ENCODE measurements around the gene ARHGAP27.

ARHGAP27 gene

DNA sequence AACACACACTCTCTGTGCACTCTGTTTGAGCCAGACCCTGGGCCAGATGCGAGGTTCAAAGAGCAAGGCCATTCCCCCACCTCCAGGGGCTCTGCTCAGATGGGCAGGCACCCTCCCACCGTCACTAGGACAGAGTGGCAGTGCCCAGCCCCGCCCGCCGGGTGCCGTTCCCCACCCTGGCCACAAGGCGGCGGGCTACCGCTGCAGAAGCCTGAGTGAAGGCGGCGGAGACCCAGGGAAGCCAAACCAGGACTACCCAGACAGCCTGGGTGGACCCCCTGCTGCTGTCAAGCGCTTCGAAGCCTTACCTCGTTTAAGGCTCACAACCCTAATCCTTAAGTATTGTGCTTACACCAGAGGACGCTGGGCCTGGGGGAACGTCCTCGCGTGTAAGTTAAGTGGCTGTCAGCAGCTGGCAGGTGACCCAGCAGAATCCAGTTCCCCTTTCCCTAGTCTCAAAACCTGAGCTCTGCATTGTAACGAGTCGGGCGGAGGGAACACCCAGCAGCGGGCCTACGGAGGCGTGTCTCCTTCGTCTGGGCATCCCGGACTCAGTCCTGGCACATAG lies 4.5 kb downstream of the ARHGAP27 start:
- no peaks in the 10 kb centered on the region for H3K27me3 ChIP-seq
- H3K27ac ChIP-seq = peak overlapping the region; percentile 96
- TF ChIP-seq, protein P1, sequence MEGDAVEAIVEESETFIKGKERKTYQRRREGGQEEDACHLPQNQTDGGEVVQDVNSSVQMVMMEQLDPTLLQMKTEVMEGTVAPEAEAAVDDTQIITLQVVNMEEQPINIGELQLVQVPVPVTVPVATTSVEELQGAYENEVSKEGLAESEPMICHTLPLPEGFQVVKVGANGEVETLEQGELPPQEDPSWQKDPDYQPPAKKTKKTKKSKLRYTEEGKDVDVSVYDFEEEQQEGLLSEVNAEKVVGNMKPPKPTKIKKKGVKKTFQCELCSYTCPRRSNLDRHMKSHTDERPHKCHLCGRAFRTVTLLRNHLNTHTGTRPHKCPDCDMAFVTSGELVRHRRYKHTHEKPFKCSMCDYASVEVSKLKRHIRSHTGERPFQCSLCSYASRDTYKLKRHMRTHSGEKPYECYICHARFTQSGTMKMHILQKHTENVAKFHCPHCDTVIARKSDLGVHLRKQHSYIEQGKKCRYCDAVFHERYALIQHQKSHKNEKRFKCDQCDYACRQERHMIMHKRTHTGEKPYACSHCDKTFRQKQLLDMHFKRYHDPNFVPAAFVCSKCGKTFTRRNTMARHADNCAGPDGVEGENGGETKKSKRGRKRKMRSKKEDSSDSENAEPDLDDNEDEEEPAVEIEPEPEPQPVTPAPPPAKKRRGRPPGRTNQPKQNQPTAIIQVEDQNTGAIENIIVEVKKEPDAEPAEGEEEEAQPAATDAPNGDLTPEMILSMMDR (IDR thresholded peaks at IDR 0.05) = peak; percentile 99
- peak overlapping the region; percentile 63 to 67 for H3K4me3 ChIP-seq (ENCODE audit: low read depth in 1 of 2, low read length in 1 of 2)
- no peaks in the 10 kb centered on the region for H3K9me3 ChIP-seq
- H3K36me3 ChIP-seq = peaks cover 33% of the 10 kb centered on the region
- H3K4me1 ChIP-seq (ENCODE audit: control insufficient read depth in 1 of 2, insufficient read depth in 1 of 2, low read depth in 1 of 2, low read length in 1 of 2) = peaks cover 62 to 76% of the 10 kb centered on the region in 2 experiments

DNA sequence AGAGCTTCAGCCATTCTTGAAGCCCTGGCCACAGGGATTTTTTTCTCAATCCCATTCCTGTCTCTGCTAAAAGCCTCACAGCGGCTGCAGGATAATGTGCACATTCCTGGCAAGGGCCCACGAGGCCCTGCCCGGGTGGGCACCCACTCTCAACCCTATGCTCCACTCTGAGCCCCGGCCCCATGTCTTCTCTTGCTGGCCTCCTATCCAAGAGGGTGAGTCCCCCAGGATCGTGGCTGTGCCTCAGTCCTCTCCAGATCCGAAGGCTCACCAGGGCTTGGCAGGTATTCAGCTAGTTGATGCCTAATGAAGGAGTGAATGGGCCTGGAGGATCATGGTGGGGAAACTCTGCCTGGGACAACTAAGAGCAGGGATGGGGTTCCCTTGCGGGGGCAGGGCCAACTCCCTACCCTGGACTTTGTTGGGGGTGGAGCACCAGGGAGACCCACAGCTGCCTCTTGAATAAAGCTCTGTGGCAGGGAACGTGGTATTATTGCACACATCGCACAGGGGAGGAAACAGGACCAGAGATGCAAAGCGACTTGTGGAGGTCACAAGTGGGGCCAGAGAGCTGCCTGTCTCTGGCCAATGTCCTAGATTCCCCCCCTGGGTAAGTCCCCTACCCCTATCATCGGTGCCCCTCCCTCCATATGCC lies 5.4 kb downstream of the ARHGAP27 start:
- Histone ChIP-seq H3K9me3 (no peaks in the 10 kb centered on the region), H3K4me1 (ENCODE audit: control insufficient read depth in 1 of 2, insufficient read depth in 1 of 2, low read depth in 1 of 2, low read length in 1 of 2) (peaks cover 57 to 68% of the 10 kb centered on the region in 2 experiments), H3K4me3 (ENCODE audit: low read depth in 1 of 2, low read length in 1 of 2) (peak overlapping the region; percentile 63 to 67), H3K27ac (peak overlapping the region; percentile 96), H3K27me3 (no peaks in the 10 kb centered on the region), H3K36me3 (peaks cover 33% of the 10 kb centered on the region)
- TF ChIP-seq, protein P1 (IDR thresholded peaks at IDR 0.05) = no peak

DNA sequence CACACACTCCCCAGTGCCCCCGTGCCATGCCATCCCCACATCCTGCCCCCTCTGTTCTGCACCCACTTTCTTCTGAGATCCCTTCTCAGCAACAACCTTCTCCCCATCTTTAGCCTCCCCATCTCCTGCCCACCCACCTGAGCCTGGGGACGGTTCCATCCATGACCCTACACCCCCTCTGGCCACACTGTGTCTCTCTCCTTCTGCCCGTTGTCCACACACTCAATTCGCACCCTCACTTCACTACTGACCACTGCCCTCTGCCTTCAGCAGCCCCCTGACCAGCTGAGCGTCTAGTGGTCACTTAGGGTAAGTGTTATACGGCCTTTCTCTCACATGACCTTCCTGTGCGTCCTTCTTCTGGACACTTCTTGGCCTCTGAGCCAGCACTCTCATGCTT lies 6.1 kb downstream of the ARHGAP27 start:
- TF ChIP-seq, protein P1 (IDR thresholded peaks at IDR 0.05) = no peak
- Histone ChIP-seq H3K27me3 (no peaks in the 10 kb centered on the region), H3K4me1 (ENCODE audit: control insufficient read depth in 1 of 2, insufficient read depth in 1 of 2, low read depth in 1 of 2, low read length in 1 of 2) (peaks cover 57 to 67% of the 10 kb centered on the region in 2 experiments), H3K9me3 (no peaks in the 10 kb centered on the region), H3K36me3 (peaks cover 37% of the 10 kb centered on the region), H3K27ac (peak overlapping the region; percentile 96), H3K4me3 (ENCODE audit: low read depth in 1 of 2, low read length in 1 of 2) (no peak overlapping the region)

DNA sequence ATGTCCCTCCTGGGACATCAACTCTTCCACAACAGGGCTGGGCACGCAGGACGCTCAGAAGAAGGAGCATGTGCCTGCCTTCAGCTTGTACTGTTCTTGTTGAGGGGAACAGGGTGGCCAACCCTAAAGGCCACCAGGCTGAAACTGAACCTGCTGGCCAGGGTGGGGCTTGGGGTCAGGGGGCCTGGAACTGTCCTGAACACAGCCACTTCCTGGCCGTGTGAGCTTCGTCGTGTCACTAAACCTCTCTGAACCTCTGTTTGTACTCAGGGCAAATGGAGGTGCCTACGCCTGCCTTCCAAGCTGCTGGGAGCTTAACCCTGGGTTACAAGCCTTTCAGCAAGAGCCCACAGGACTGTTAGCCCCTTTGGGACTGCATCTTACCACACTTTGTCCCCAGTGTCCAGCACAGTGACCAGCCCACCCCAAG lies 6.7 kb downstream of the ARHGAP27 start:
- no peaks in the 10 kb centered on the region for H3K27me3 ChIP-seq
- peaks cover 53 to 61% of the 10 kb centered on the region in 2 experiments for H3K4me1 ChIP-seq (ENCODE audit: control insufficient read depth in 1 of 2, insufficient read depth in 1 of 2, low read depth in 1 of 2, low read length in 1 of 2)
- H3K9me3 ChIP-seq = no peaks in the 10 kb centered on the region
- no peak overlapping the region for H3K4me3 ChIP-seq (ENCODE audit: low read depth in 1 of 2, low read length in 1 of 2)
- H3K27ac ChIP-seq = peak overlapping the region; percentile 96
- H3K36me3 ChIP-seq = peaks cover 35% of the 10 kb centered on the region
- TF ChIP-seq, protein P1 (IDR thresholded peaks at IDR 0.05) = no peak

DNA sequence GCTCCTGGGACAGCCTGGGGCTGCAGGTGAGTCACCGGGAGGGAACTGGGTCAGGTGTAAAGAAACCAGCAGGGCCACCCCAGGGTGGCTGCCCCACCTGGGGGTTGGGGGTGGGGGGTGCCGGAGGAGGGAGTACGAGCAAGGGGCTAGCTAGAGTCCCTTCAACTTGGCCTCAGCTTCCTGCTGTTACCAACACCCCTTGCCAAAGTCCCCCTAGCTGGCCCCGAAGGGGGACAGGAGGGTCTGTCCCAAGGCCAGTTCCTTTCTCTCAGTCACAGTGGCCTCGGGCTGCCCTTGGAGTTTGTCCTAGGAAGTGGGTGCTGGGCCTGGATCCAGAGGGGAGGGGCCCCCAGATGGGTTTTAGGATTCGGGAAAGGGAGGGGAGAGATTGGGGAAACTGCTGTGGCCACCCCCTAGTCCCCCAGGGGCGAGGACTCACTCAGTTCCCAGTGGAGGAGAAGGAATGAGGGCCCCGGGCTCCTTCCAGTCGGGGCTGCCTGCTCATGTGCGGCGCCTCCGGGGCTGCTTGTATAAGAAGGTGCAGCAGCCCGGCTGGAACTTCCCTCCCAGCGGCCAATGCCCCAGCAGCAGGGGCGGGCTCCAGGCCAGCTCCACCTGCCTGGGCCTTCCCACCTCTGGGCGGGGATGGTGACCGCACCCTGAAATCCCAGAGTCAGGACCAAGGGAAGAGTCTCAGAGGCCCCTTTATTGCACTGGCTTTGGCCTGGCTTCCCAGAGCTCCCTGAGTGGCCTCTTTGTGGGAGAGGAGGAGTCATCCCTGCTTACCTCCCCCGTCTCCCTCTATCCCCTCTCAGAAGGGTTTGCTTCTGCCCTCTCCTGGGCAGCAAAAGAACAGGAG lies 7.3 kb downstream of the ARHGAP27 start:
- H3K4me3 ChIP-seq (ENCODE audit: low read depth in 1 of 2, low read length in 1 of 2) = peak overlapping the region in 1 of 2 experiments; percentile 11
- peak overlapping the region; percentile 96 for H3K27ac ChIP-seq
- H3K27me3 ChIP-seq = no peaks in the 10 kb centered on the region
- H3K4me1 ChIP-seq (ENCODE audit: control insufficient read depth in 1 of 2, insufficient read depth in 1 of 2, low read depth in 1 of 2, low read length in 1 of 2) = peaks cover 47 to 55% of the 10 kb centered on the region in 2 experiments
- peaks cover 30% of the 10 kb centered on the region for H3K36me3 ChIP-seq
- H3K9me3 ChIP-seq = no peaks in the 10 kb centered on the region
- TF ChIP-seq, protein P1 (IDR thresholded peaks at IDR 0.05) = no peak

Data from neutrophil (primary cell).